GM21737 (cell line): ENCODE measurements around the gene DNAH2.

ENCODE experiments used
- ATAC-seq: cut with Tn5 transposase; IDR thresholded peaks from one replicate; pipeline ENCODE4 v1.9.1; 2021; ENCODE audit warnings: mild to moderate bottlenecking, moderate library complexity; ENCODE audit not compliant: unreplicated experiment

Gene DNAH2

DNA sequence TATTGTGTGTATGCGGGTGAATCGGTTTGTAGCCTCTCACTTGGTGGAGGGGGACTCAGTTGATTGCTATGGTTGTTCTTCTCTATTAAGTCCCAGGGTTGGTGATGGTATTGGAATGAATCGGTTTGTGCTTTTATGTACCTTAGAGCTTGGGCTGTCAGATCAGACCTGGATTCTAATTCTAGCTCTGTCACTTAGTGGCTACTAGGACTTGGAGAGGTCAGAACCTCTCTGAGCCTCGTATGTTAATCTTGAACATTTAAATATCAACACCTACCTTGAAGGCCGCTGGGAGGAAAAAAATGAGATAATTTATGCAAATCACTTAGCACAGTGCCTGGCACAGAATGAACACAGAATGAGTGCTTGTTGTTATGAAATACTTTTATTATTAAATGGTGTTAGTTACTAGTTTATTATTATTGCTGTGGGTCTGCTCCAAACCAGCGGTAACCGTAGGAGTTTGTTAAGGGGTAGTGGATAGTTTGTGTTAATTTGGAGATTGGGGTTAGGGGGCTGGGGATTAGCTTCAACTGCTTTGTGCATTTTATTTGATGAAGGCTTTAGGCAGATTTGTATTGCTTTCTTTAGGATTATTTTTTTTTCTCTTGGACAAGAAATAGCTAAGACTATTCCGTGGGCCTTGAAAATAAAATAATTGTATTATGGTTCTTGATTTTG, 120.0 kb downstream of the DNAH2 start:
- no peak for ATAC-seq

DNA sequence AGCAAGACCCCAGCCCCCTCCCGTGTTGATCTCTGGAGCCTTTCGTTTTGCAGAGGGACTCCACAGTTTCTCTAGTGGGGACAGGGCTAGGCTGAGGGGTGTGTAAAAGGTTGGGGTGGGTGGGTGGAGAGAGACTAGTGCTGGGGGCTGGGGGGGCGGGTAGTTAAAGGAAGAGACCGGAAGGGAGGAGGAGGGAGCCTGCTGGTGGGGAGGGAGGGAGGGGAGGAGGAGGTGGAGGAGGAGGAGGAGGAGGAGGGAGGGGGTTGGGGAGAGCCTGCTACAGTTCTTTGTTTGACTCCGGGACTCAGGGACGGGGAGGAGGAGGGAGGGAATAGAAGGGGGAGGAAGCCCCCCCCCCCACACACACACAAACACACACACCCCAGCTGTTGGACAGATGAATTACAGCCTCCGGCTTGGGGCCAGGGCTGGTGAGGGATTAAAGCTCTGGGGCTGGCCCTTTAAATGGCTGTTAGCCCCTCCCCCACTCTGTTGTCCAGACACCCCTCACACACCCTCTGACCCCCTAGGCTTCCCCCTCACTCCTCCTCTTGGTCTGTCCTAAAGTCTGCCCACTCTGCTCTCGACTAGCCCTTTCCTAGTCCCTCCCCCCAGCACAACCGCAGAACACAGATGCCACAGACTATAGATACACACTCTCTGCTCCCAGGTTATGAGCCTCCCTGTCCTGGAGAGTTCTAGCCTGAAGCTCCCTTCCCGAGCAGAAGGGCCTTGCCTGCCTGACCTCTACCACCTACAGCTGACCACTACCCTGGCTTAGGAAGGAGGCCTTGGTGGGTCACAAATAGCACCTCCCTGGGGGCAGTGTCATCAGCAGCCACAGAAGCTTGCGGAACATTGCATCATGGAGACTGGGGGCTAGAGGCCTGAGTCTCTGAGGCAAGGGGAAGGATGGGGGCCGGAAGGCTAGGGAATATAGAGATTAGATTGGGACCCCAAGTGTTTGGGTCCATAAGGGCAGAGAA, 120.8 kb downstream of the DNAH2 start:
- ATAC-seq = no peak

DNA sequence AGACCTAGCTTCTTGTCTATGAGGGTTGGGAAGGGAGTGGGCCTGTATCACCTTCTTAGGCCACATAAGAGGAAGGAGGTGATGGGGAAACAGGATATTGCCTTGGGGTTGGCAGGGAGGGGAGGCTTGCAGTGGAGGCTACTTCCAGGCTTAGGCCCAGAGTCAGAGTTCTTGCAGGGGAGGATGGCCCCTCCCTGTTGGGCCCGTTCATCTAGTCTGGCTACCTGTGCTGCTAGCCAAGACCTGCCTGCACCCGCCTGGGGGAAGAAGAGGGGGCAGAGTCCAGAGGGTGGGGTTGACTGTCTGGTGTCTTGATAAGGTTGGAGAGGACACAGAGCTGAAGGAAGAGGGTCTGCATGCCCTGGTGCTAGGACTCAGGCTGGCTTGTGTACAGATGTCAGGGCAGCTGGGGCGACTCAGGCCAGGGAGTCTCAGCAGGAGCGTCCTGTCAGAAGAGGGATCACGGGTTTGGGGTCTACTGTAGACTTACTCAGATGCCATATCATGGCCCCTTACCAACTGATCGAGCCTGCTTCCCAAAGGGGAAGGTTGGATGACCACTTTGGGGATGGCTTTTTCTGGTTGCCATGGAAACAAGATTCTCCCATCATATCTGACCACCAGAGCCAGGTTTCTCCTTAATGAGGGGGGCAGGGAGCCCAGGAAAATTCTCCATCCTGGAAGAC, 121.8 kb downstream of the DNAH2 start:
- ATAC-seq = no peak

DNA sequence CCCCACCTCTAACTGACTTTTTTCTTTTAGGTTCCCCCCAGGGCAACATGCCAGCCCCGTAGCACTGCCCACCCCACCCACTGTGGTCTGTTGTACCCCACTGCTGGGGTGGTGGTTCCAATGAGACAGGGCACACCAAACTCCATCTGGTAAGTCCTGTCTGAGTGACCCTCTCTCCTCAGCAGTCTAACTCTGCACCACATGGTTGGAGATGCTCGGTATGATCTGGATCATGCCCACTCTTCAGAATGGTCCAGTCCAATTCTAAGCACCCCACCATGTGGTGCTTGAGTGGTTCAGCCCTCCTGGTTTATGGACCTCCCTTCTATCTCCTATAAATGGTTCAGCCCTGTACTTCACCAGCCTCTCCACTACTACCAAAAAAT, 122.3 kb downstream of the DNAH2 start:
- no peak for ATAC-seq

DNA sequence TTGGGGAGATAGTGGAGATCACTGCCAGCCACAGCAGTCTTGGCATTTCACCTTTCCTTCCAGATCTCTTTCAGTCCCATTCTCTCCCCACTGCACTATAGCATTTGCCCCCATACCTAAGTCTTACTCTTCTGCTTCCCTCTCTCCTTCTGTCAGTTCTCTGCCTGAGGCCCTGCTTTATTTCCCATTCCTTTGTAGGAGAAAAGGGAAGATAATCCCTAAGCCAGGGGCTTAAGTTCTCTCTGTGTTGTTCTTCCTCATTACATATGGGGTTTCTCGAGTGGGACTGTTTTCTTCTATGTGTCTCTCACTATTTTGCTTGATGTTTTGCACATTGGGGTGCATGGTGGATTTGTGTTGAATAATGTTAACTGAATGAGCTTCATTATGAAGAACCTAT, 122.9 kb downstream of the DNAH2 start:
- no peak for ATAC-seq

DNA sequence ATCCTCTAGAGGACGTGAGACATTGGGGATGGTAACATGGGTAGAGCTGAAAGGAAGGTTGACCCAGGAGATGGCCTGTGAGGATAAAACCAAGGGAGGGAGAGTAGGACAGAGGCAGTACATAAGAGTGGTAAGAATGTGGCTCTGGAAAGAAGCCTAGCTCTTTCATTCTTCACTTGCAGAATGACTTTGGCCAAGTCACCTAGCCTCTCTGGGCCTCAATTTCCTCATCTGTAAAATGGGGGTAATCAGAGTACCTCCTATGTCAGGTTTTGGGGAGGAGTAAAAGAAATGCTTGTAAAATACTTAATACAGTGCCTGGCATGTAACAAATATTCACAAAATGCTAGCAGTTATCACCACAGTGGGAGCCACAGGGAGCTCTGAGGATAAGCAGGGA, 123.3 kb downstream of the DNAH2 start:
- ATAC-seq = no peak

DNA sequence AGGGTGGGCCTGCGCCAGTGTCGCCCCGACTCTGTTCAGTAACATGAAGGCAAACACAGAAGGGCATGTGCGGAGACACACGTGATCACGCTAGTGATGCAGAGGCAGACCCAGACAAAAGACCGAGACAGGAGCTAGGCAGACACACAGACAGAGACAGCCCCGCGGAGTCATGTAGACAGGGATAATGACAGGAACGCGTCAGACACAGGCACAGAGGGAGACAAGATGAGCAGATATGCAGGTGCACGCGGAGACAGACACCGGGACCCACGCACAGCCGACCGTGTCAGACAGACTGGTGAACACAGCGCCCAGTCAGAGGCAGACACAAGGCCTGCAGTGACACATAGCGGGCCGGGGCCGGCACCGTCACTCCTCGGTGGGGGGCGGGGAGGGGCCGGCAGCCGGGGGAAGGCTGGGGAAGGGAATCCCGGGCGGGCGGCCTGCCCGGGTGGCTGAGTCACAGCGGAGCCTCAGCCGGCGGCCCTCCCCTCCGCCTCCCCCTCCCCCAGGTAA, 123.9 kb downstream of the DNAH2 start:
- peak; percentile 15 for ATAC-seq

DNA sequence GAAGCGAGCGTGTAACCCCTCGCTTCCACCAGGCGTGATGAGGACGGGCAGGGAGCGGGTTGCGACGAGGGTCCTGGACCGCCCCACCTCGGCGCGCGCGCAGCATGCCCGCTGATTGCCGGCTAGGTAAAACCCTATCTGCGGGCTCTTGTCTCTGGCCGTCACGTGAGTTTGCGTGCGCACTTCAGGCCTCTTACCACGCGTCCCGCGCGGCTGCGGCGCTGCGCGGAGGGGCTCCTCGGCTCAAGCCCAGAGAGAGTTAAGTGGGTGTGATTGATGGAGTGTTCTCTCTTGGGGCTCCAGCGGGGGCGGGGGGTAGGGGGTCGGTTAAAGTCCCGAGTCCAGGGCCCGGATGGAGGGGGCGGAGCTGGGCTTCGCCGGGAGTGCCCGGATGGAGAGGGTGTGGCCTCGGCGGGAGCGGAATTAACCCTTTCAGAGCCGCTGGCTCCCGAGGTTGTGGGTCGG, 124.4 kb downstream of the DNAH2 start:
- peak; percentile 13 for ATAC-seq

DNA sequence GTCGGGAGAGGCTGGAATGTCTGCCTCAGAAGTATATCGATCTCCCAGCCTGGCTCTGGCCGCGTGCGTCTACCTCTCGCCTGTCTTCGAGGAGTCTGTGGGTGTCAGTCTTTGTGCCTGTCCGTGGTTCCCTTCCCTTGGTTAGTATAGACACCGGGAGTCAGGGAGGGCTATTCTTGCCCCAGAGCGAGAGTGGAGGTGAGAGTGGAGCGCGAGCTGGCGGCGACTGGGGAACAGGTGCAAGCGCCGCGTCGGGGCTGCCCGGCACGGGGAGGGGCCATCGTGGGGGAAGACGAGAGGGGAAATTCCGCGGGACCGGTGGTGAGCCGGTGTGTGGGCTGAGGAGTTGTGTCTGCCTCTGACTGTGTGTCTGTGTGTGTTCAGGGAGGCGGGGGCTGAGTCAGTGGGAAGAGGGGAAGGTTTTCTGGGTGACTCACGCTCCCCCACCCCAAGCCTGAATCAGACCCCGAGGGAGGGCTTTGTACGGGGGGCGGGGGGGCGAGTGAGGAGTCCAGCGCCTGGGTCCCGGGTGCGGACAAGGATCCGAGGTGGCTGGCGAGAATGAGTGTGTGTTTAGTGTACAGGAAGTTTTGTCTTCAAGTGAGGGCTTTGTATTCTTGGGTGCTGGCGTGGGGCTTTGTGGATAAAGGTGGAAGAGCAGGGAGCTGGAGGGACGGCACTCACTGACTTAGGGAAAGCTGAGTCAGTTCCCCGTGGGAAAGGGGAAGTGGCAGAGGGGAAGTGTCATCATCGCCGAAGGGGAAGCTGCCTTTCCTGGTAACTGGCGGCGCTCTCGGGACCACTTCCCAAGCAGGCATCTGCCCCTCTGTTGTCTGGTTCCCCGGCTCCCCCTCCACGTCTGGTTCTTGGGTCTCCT, 125.1 kb downstream of the DNAH2 start:
- peak; percentile 29 for ATAC-seq

DNA sequence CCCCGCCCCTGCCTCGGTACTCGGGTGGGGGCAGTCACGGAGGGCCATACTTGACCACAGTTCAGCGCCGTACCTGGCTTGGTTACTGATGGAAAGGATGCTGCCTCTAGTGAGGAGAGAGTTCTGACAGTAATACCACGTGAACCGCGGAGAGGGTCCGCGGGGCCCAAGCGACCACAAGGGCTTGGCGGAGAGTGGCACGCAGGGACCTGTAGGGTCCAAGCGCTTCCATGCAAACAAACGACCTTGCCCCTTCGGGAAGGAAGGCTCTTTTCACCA, 125.7 kb downstream of the DNAH2 start:
- ATAC-seq = no peak

DNA sequence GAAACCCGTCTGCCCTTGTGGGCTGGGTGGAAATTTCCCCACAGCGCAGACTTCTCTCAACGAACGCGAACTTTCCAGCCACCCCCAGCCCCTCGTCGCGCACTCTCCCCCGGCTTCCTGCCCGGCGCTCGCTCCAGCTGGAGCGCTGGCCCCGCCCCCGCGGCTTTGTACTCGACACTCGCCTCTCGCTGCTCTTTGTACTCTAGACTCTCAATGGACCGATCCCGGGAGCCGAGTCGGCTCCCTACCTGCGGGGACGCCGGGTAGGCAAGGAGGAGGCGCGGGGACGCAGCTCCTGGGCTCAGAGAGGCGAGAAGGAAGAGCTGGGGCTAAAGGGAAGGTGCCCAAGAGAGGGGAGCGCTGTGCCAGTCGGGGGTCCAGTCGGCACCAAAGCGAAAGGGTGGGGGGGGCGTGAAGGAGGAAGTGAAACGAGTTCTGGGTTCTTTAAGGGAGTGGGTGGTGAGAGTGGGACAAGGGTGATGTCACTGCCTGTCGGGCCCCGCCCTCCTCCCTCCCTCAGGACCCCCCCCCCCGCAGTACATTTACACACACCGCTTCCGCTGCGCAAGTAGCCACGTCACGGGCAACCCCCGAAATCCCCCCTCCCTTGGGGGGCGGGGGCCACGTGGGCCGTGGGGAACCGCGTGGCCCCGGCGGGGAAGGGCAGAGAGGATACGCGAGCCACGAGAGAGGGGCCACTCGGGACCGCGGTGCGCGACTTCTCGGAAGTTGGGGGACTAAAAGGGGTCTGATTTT, 126.2 kb downstream of the DNAH2 start:
- ATAC-seq = peak; percentile 23

DNA sequence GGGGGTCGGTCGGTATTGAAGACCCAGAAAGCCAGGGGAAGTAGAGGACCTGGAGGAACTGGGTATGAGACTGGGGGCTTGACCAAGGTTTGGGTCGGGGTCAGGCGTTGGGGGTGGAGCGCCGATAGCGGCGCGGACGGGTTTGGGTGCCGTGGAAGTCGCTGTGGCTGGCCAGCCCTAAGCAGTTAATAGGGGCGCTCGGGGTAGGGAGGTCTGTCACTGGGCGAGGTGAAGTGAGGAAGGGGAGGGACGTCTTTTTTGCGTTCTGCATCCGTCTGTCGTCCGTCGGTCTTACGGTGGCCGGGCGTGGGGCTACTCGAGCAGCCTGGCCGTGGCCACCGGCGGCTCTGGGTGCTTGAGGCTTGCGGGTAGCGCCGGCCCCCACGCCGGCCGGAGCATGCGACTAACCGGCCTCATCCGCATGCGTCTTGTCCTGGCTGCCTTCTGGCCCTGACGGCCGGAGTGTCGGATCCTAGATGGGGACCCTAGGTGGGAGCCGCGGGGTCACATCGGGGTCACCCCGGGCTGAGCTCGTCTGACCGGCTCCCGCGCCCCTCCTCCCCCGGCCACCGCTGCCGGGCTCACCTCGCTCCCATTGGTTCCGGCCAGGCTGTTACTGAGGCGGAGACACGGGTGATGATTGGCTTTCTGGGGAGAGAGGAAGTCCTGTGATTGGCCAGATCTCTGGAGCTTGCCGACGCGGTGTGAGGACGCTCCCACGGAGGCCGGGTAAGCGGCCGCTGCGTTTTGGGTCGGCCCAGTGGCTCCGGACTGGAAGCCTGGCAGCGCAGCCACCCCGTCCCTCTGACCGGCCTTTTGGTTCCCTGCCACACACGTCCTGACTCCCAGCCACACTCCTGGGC, 127.0 kb downstream of the DNAH2 start:
- peak; percentile 36 for ATAC-seq

DNA sequence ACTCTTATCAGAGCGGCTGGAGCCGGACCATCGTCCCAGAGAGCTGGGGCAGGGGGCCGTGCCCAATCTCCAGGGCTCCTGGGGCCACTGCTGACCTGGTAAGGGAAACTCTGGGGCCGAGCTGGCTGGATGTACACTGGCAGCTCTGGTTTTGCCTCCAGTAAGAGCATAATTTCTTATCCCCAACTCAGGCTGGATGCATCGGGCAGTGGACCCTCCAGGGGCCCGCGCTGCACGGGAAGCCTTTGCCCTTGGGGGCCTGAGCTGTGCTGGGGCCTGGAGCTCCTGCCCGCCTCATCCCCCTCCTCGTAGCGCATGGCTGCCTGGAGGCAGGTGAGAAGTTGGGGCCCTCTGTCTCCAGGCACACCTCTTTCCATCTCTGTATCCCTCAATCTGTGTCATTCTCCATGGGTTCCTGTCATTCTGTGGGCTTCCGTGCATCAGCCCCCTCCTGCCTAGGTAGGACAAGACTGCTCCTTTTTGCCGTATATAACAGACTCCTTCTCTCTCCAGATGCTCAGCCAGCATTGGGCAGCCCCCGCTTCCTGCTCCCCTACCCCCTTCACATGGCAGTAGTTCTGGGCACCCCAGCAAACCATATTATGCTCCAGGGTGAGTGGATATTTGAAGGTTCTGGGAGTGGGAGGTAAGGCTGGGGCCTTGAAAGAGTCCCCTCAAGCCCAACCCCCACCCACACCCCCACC, 128.0 kb downstream of the DNAH2 start:
- no peak for ATAC-seq

DNA sequence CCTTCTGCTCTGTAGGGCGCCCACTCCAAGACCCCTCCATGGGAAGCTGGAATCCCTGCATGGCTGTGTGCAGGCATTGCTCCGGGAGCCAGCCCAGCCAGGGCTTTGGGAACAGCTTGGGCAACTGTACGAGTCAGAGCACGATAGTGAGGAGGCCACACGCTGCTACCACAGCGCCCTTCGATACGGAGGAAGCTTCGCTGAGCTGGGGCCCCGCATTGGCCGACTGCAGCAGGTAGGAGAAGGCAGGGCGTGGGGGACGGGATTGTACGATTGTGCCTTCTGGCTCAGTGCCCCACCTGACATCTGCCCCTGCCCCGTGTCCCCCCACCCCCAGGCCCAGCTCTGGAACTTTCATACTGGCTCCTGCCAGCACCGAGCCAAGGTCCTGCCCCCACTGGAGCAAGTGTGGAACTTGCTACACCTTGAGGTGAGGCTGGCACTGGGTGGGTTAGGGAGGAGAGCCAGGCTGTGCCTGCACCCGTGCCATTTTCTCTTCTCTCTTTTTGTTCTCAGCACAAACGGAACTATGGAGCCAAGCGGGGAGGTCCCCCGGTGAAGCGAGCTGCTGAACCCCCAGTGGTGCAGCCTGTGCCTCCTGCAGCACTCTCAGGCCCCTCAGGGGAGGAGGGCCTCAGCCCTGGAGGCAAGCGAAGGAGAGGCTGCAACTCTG, 128.7 kb downstream of the DNAH2 start:
- no peak for ATAC-seq

DNA sequence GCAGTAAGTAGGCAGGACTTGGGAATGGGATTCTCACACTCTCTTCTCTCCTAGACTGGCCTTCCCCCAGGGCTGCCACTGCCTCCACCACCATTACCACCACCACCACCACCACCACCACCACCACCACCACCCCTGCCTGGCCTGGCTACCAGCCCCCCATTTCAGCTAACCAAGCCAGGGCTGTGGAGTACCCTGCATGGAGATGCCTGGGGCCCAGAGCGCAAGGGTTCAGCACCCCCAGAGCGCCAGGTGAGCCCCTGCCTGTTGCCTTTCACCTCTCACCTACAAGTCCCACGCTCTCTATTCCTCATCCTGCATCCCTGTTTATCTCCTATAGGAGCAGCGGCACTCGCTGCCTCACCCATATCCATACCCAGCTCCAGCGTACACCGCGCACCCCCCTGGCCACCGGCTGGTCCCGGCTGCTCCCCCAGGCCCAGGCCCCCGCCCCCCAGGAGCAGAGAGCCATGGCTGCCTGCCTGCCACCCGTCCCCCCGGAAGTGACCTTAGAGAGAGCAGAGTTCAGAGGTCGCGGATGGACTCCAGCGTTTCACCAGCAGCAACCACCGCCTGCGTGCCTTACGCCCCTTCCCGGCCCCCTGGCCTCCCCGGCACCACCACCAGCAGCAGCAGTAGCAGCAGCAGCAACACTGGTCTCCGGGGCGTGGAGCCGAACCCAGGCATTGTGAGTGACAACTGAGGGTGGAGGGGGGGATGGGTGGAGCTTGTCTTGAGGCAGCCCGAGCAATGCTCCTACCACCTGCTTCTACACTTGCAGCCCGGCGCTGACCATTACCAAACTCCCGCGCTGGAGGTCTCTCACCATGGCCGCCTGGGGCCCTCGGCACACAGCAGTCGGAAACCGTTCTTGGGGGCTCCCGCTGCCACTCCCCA, 129.5 kb downstream of the DNAH2 start:
- no peak for ATAC-seq

DNA sequence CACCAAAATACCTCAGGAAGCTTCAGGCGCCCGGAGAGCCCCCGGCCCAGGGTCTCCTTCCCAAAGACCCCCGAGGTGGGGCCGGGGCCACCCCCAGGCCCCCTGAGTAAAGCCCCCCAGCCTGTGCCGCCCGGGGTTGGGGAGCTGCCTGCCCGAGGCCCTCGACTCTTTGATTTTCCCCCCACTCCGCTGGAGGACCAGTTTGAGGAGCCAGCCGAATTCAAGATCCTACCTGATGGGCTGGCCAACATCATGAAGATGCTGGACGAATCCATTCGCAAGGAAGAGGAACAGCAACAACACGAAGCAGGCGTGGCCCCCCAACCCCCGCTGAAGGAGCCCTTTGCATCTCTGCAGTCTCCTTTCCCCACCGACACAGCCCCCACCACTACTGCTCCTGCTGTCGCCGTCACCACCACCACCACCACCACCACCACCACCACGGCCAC, 130.6 kb downstream of the DNAH2 start:
- ATAC-seq = no peak

DNA sequence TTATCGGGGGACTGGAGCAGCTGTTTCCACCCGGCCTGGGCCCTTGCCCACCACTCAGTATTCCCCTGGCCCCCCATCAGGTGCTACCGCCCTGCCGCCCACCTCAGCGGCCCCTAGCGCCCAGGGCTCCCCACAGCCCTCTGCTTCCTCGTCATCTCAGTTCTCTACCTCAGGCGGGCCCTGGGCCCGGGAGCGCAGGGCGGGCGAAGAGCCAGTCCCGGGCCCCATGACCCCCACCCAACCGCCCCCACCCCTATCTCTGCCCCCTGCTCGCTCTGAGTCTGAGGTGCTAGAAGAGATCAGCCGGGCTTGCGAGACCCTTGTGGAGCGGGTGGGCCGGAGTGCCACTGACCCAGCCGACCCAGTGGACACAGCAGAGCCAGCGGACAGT, 131.2 kb downstream of the DNAH2 start:
- ATAC-seq = no peak
